ELR (cell line): ENCODE measurements around the gene TEAD3.

Source experiments
- DNase-seq: peaks from one replicate; pipeline ENCODE4 v3.0.0-alpha.2; 2015; ENCODE audit warnings: low read depth

TEAD3 gene

GRCh38 chr6:35512006-35512405 lies 15.1 kb upstream of the TEAD3 start:
- DNase-seq = no peak

GRCh38 chr6:35511562-35511941 lies 14.7 kb upstream of the TEAD3 start:
- no peak for DNase-seq

GRCh38 chr6:35510916-35511561 lies 14.2 kb upstream of the TEAD3 start:
- no peak for DNase-seq

- DNase-seq = no peak
Measured at GRCh38 chr6:35508542-35508941, 11.7 kb upstream of the TEAD3 start.

- no peak for DNase-seq
Measured at GRCh38 chr6:35508027-35508426, 11.1 kb upstream of the TEAD3 start.

GRCh38 chr6:35507221-35507620 lies 10.3 kb upstream of the TEAD3 start:
- no peak for DNase-seq

GRCh38 chr6:35506536-35506935 lies 9.7 kb upstream of the TEAD3 start:
- DNase-seq = no peak

- no peak for DNase-seq
Measured at GRCh38 chr6:35505999-35506412, 9.1 kb upstream of the TEAD3 start.

GRCh38 chr6:35503534-35503933 lies 6.7 kb upstream of the TEAD3 start:
- no peak for DNase-seq

- no peak for DNase-seq
Measured at GRCh38 chr6:35501784-35502183, 4.9 kb upstream of the TEAD3 start.

GRCh38 chr6:35500782-35501181 lies 3.9 kb upstream of the TEAD3 start:
- DNase-seq = peak; percentile 66

- no peak for DNase-seq
Measured at GRCh38 chr6:35499372-35499771, 2.5 kb upstream of the TEAD3 start.

- peak; percentile 23 for DNase-seq
Measured at GRCh38 chr6:35498422-35499067, 1.7 kb upstream of the TEAD3 start.

- DNase-seq = peak; percentile 83
Measured at GRCh38 chr6:35497571-35498421, 917 bp upstream of the TEAD3 start.

- DNase-seq = peak; percentile 69
Measured at GRCh38 chr6:35496036-35496840, 641 bp downstream of the TEAD3 start.

GRCh38 chr6:35495258-35496035 lies 1.4 kb downstream of the TEAD3 start:
- peak; percentile 43 for DNase-seq

GRCh38 chr6:35494161-35494563 lies 2.7 kb downstream of the TEAD3 start:
- peak; percentile 61 for DNase-seq

GRCh38 chr6:35493307-35493983 lies 3.4 kb downstream of the TEAD3 start:
- DNase-seq = no peak

GRCh38 chr6:35492974-35493284 lies 4.0 kb downstream of the TEAD3 start:
- DNase-seq = no peak

GRCh38 chr6:35492258-35492973 lies 4.5 kb downstream of the TEAD3 start:
- DNase-seq = no peak
